Right renal cortex interstitium (tissue), 3 donors: ENCODE data around the gene TBX15. TPM values are rescaled to one million over a fixed set of nuclear protein-coding genes. Genes with fewer than 3 reads are reported as not detected.
"Not testable (repeated sequence)": the region's sequence is repeated elsewhere in the genome, so short reads cannot be mapped to it uniquely, and the experiment has no call there.

Source experiments
- DNase-seq, 3 donors: peaks; one replicate each; pipeline ENCODE4 v3.0.0-alpha.2; 2013; ENCODE audit warnings: low read depth in 3 of 3, low spot score in 2 of 3
- polyA plus RNA-seq, 3 donors: library from polyadenylated mRNA; unstranded; fragments of 120-200 nt; gene quantifications; one replicate each; pipeline ENCODE4 v1.2.1, GENCODE V29; 2013; ENCODE audit not compliant: insufficient read length in 3 of 3

The TBX15 gene
- polyA plus RNA-seq, 3 donors = 0.17 to 0.49 (median 0.31) TPM

DNA sequence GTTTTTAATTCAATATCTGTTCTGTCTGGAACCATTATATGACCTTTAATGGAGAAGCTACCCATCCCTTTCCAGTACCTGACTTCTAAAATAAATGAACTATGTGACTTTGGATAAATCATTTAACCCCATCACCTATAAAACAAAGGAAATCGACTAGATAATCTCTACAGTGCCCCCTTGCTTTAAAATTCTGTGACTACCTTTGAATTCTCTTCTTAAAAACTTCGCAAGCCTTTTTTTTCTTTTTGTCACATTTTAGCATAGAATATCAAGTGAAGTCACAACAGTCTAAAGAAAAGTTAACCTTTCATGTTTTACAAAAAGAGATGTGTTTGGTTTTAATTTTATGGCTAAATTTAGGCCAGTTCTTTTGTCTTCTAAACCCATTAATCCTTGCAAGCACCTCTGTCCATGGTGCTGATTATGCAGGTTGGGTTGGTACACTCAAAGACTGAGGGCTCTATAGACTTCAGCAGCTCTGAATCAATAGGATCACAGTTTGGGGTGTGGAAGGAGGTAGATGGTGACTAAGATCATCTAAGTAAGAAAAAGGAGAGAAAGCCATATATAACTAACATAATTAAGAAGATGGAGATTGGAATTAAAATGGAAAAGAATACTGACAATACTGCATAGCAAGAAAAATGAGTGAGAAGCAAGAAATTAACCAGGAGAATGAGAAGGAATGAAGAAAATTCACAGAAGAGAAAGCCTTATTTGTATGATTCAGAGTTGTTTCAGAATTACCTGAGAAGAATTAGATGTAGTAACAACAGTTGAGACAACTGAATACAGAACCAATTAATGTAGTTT, 59.2 kb downstream of the TBX15 start:
- DNase-seq = peak; percentile 20 to 40 (median 39)

DNA sequence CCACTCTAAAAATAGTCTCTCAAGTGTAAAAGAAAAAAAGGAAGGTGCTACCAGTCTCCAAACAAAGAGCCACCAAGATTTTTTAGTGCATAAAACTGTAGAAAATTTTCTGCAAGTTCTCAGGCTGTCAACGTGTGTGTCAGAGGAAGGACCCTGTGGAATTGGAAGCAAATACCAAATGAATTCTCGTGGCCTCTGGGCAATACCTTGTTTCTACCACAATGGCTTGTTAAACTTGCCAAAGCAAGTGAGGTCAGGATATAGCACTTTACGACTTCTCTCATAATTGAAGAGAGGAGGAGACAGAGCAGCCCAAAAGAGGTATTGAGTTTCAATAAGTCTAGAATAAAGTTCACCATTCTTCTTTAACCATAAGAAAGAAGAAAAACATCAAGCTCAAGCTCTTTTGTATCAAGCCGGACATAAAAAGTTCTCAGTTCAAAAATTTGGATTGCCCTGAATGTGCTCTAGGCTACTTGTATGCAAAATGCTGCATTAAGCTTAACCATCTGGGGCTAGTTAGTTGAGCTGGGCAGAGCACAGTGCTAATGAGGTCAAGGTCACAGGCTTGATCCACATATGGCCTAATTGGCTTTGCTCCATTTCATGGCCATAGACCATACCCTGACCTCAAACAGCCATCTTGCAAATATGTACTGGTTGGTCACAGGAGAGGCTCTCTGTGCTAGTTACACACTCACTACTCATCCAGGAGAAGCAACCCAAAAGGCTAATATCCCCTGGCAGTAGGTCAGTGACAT, 60.5 kb downstream of the TBX15 start:
- no peak for DNase-seq

- no peak for DNase-seq
These were observed 61.9 kb downstream of the TBX15 start for GRCh38 chr1:118926261-118926660.

DNA sequence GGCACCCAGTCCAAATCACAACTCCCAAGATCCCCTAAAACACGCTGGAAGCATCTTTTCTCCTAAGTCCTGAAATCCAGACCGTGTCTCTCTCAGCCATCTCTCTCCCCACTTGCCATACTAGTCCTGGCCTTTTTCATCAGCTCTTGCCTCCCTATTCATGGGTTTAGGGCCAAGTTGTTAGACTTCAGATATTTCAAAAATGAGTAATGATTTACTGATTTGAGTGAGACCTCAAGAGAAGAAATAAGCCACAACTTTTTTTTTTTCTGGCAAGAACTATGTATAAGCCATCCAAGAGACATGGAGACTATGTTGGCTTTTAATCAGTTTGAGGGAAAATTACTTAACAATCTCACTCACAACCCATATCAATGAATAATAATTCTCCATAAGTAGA, 62.5 kb downstream of the TBX15 start:
- no peak for DNase-seq

- no peak for DNase-seq
These were observed 64.8 kb downstream of the TBX15 start for GRCh38 chr1:118923319-118923718.

GRCh38 chr1:118921994-118922393, 66.1 kb downstream of the TBX15 start:
- no peak for DNase-seq

DNA sequence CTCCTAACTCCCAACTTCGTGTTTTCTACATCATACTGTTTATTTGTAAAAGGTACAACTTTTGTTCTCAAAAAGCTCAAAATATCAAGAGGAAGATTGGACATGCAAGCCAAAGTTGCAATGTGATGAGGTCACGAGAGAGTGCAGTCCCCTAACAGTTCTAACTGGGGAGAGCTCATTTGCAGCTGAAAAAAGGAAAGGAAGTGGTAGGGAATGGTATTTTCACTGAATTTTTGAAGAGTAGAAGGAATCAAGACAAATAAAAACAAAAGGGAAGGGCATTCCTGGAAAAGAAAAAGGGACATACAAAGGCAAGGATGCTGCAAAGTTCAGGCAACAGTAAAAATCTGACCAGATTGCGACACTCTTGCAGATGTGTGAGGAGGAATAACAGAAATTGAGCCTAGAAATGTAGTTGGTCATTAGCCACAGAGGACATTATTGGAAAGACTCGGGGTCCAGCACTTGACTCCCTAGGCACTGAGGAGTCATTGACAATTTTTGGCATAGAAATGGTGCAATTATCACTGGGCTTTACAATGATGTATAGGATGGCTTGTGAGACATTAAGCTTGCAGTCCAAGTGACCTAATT, 67.9 kb downstream of the TBX15 start:
- no peak for DNase-seq

DNA sequence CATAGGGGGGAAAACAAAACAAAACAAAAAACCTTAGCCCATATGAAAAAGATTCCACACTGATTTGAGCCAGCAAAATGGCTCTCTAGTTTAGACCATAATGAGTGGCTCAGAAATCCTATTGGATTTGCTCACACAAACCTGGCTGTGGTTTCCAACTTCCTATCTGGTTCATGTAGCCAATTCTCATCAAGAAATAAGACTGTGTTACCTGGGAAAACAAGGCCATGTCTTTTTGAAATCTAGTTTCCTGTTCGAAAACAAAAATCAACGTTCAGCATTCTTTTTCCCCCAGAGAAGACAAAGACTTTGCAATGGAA, 69.2 kb downstream of the TBX15 start:
- no peak for DNase-seq

DNA sequence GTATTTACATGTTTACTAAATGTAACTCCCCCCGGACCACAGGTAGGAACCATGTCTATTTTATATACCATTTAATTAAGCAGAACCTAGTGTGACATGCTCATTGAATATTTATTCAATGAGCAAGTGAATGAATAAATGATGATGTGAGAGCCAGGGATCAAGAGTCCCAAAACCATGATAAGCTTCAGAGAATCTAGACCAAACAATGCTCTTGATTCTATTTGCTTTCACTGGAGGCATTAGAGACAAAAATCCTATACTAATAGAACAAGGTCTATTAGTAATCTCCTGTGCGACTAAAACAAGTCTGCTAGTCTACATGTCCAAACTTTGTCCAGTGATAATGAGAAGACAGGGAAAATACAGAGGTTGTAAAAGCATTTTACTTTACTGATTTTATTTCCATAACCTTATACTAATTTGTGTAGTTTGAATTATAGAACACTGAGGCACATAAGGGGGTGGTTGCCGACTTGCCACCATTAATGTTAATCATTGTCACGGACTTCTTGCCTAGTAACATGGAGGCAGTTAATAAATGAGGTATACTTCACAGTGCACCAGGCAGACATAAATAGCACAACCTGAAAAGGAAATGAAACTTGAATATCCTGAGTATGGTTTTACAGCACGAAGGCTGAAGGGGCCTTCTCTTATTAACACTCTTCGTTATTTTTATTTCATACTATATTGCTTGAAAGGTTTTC, 69.8 kb downstream of the TBX15 start:
- no peak for DNase-seq

DNA sequence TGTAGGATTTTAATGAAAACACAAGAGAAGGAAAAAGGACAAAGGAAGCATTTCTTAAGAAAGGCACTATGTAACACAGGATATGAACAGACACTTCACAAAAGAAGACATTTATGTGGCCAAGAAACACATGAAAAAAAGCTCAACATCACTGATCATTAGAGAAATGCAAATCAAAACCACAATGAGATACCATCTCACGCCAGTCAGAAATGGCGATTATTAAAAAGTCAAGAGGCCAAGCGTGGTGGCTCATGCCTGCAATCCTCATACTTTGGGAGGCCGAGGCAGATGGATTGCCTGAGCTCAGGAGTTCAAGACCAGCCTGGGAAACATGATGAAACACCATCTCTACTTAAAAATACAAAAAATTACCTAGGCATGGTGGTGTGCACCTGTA, 71.8 kb downstream of the TBX15 start:
- not testable (repeated sequence) for DNase-seq

GRCh38 chr1:118914379-118915161, 73.6 kb downstream of the TBX15 start:
- no peak for DNase-seq

DNA sequence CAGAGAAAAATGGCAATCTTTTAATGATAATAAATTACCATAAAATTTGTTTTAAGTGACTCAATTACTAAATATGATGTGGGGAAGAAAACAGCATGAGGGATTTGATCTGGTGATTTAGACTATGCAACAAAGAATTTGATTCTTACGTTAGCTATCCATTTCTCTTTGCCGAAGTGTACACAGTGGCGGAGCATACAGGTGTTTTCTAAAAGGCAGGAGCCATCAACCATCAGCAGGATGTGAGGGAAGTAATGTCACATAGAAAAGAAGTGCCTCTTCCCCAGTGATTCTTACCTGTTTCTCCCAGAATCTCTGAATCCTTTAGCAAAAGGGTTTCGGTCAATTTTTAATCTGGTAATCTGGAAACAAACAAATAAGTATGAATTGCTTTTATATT, 74.3 kb downstream of the TBX15 start:
- no peak for DNase-seq

DNA sequence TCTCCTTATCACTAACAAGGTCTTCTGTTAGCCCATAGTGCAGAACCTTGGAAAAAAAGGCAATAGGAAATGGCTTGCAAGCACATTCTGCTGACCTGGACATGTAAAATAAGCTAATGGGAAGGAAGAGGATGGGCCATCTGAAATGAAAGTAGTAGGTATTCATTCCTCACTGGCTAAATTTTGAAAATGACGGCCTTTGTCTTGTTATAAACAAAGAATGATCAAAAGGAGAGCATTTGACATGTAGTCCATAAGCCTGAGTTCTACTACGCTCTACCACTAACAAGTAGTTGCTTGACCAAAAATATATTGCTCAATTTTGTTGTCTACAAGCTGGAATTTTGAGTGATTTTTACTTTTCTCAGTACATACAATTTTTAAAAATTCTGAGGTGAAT, 75.6 kb downstream of the TBX15 start:
- no peak for DNase-seq

GRCh38 chr1:118911571-118911970, 76.6 kb downstream of the TBX15 start:
- no peak for DNase-seq

DNA sequence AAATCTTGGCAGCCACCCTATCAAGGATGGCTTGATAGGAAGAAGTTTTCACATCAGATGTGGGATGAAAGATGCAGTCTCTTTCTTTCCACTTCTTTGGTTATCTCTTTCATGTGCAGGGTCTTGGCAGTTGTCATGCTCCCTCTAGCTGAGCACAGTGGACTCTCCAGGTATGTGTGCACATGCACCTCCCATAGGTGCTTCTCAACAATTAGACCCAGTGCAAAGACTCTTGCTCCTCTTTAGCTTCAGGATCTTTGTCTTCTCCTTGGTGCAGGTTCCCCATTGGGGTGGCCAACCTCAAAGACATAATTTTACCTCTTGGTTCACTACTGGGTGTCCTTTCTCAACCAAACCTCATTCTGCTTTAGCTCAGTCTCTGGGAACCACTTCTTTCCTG, 80.7 kb downstream of the TBX15 start:
- DNase-seq = no peak

GRCh38 chr1:118905671-118906070, 82.5 kb downstream of the TBX15 start:
- no peak for DNase-seq

DNA sequence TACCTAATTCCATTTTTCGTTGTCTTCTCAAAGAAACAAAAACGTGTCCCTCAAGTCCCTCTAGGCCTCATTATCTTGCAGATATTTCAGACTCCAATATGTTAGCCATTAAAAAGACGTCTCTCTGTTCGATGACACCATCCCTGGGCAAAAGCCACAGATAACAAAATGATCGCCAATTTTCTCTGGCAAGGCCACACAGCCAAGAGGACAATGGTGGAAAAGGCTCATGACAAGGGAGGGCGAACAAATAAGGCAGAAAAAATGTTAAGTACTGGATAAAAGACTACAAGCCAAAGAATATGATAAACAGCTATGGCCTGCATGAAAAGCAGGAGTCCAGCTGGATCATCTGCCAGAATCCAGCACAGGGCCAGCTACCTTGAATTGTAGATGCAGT, 82.9 kb downstream of the TBX15 start:
- no peak for DNase-seq

DNA sequence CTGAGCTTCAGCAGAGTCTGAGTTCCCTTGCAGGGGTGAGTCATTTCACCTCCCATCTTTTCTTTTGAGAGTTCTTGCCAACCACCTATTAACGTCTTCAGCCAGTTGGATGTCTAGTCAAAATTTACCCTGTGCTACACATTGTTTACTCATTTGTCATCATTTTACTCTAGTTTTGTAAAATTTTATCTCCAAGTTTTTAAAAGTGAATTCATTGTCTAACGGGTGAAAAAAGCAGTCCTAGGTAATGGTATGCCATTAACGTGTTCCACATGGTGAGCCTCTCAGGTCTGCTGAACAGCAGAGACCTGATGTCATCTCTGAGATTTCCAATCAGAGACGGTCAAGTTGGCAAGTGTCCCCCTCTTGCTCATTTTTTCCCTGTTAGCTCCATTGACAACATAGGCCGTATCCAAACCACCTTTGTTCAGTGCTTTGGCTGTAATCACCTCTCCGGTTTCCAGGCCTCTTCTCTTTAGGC, 85.4 kb downstream of the TBX15 start:
- no peak for DNase-seq

GRCh38 chr1:118902299-118902698, 85.8 kb downstream of the TBX15 start:
- DNase-seq = no peak
